HL-60 (cell line): ENCODE data around the gene C19orf73.

Source experiments
- DNase-seq, 2 experiments: peaks; one replicate each; pipeline ENCODE4 v3.0.0-alpha.2; 2010 to 2020; ENCODE audit warnings: low read depth in 1 of 2, low spot score in 1 of 2
- H3K27ac ChIP-seq: fragments of 250-450 bp; sonication (Bioruptor Pico); replicated peaks from 2 replicates; pipeline ENCODE4 v1.5.1; 2020; ENCODE audit warnings: mild to moderate bottlenecking, moderate library complexity
- H3K27me3 ChIP-seq: fragments of 250-450 bp; sonication (Bioruptor Pico); 2 replicates; pipeline ENCODE4 v1.5.1; 2021; ENCODE audit warnings: mild to moderate bottlenecking, moderate library complexity; ENCODE audit not compliant: insufficient read depth, poor library complexity, severe bottlenecking
- H3K4me3 ChIP-seq: replicated peaks from 2 replicates; pipeline ENCODE4 v1.5.1; 2011; ENCODE audit warnings: mild to moderate bottlenecking, control low read depth, low read length; ENCODE audit not compliant: insufficient read depth
- GABPA ChIP-seq: IDR thresholded peaks from 2 replicates; pipeline ENCODE4 v1.6.1; 2012; ENCODE audit warnings: low read depth
- POLR2AphosphoS5 ChIP-seq: IDR thresholded peaks from 2 replicates; pipeline ENCODE4 v1.6.1; 2012; ENCODE audit warnings: low read depth
- SPI1 ChIP-seq: IDR thresholded peaks from 2 replicates; pipeline ENCODE4 v1.6.1; 2012; ENCODE audit warnings: low read depth, mild to moderate bottlenecking, borderline replicate concordance
- TF ChIP-seq, protein P1 (sequence below): IDR thresholded peaks from one replicate; pipeline ENCODE4 v1.5.1; 2011; ENCODE audit warnings: low read length, control low read depth, inconsistent platforms; ENCODE audit not compliant: insufficient read depth
- TF ChIP-seq, protein P2 (sequence below): IDR thresholded peaks from 2 replicates; pipeline ENCODE4 v1.6.1; 2012; ENCODE audit warnings: low read depth; ENCODE audit not compliant: insufficient replicate concordance

Gene C19orf73

DNA sequence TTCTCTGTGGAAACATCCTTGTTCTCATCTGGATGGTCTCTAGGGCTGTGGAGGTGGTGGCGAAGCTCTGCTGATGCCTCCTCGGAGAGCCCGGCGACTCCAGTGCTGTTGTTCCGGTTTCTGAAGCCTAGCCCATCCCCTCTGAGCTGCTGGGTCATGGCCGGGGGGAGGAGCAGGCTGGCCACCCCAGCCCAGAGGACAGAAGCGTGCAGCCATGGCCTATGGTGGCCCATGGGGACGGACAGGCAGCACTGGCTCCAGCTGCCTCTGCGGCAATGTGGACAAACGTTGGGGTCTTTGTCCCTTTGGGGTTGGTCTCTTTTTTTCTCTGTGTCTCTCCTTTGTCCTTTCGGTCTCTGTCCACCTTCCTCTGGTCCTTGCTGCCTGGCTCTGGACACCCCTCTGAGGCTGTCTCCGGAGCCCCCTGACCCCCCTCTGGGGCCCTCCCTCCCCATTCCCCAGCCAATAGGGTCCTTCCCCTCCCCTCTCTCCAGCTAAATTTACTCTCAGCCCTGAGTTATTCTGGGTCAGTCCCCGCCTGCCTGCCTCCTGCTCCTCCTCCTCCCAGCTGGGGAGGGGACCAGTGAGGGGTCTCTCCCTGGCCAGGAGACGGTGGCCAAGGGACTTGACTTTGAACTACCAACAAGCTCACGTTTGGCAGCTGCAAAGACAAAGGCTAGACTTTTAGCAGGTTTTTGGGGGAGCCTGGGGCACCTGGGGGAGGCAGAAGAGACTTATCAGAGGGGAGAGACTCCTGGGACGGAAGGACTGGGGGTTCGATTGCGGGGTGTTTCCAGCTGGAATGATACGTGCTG, 36.3 kb upstream of the C19orf73 start, which contains the start of gene HRC:
Gene HRC, minus strand, starts transcription at position 392 of the 815 bp plus-strand sequence. Its CDS starts 159 bp downstream, at position 233.
- H3K27me3 ChIP-seq, result peaks cover 31% of the 10 kb centered on the region
- no peak for DNase-seq
- no peak within 1 kb of the TSS for H3K27ac ChIP-seq
- no peak within 1 kb of the TSS for H3K4me3 ChIP-seq
- TF ChIP-seq, protein P1, sequence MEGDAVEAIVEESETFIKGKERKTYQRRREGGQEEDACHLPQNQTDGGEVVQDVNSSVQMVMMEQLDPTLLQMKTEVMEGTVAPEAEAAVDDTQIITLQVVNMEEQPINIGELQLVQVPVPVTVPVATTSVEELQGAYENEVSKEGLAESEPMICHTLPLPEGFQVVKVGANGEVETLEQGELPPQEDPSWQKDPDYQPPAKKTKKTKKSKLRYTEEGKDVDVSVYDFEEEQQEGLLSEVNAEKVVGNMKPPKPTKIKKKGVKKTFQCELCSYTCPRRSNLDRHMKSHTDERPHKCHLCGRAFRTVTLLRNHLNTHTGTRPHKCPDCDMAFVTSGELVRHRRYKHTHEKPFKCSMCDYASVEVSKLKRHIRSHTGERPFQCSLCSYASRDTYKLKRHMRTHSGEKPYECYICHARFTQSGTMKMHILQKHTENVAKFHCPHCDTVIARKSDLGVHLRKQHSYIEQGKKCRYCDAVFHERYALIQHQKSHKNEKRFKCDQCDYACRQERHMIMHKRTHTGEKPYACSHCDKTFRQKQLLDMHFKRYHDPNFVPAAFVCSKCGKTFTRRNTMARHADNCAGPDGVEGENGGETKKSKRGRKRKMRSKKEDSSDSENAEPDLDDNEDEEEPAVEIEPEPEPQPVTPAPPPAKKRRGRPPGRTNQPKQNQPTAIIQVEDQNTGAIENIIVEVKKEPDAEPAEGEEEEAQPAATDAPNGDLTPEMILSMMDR, result no peak
- TF ChIP-seq SPI1, result no peak
- TF ChIP-seq POLR2AphosphoS5, result no peak
- TF ChIP-seq, protein P2, sequence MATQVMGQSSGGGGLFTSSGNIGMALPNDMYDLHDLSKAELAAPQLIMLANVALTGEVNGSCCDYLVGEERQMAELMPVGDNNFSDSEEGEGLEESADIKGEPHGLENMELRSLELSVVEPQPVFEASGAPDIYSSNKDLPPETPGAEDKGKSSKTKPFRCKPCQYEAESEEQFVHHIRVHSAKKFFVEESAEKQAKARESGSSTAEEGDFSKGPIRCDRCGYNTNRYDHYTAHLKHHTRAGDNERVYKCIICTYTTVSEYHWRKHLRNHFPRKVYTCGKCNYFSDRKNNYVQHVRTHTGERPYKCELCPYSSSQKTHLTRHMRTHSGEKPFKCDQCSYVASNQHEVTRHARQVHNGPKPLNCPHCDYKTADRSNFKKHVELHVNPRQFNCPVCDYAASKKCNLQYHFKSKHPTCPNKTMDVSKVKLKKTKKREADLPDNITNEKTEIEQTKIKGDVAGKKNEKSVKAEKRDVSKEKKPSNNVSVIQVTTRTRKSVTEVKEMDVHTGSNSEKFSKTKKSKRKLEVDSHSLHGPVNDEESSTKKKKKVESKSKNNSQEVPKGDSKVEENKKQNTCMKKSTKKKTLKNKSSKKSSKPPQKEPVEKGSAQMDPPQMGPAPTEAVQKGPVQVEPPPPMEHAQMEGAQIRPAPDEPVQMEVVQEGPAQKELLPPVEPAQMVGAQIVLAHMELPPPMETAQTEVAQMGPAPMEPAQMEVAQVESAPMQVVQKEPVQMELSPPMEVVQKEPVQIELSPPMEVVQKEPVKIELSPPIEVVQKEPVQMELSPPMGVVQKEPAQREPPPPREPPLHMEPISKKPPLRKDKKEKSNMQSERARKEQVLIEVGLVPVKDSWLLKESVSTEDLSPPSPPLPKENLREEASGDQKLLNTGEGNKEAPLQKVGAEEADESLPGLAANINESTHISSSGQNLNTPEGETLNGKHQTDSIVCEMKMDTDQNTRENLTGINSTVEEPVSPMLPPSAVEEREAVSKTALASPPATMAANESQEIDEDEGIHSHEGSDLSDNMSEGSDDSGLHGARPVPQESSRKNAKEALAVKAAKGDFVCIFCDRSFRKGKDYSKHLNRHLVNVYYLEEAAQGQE, result no peak
- TF ChIP-seq GABPA, result no peak

DNA sequence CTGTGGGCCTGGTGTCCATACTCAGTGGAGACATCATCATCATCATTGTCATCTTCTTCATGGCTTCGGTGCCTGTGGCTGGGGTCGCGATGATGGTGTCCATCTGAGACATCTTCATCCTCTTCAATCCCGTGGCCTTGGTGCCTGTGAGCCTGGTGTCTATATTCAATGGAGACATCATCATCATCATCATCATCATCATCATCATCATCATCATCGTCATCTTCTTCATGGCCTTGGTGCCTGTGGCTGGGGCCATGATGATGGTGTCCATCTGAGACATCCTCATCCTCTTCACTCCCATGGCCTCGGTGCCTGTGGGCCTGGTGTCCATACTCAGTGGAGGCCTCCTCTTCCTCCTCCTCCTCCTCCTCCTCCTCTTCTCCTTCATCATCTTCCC, 35.3 kb upstream of the C19orf73 start:
- H3K27me3 ChIP-seq, result peaks cover 39% of the 10 kb centered on the region
- DNase-seq, result no peak
- TF ChIP-seq POLR2AphosphoS5, result no peak
- no peak for TF ChIP-seq GABPA
- TF ChIP-seq, protein P1, result no peak
- TF ChIP-seq, protein P2, result no peak
- TF ChIP-seq SPI1, result no peak
- H3K4me3 ChIP-seq, result no peak overlapping the region
- H3K27ac ChIP-seq, result no peak overlapping the region

DNA sequence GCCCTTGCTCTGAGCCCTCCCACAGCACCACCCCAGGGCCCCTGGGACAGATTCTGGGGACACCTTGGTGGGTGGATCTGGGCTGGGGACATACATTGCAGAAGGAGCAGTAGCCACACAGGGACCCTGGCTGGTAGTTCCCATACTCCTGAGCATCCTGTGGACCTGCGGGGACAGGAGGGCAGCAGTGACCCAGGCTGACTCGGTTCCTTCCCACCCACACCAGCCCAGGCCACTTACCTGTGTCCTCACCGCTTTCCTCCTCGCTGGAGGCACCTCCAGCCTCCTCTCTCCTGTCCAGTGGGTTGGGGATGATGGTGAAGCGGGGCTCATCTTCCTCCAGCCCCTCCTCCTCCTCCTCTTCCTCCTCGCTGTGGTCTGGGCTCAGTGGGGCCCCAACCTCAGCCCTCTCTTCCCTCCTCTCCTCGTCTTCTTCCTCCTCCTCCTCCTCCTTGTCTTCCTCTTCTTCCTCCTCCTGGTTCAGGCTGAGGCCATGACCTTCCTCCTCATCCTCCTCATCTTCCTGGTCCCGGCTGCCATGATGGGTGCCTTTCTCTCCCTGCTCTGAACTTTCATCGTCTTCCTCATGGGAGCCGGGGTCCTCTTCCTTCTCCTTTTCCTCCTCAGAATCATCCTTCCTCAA, 34.3 kb upstream of the C19orf73 start:
- peaks cover 45% of the 10 kb centered on the region for H3K27me3 ChIP-seq
- H3K4me3 ChIP-seq, result no peak overlapping the region
- H3K27ac ChIP-seq, result no peak overlapping the region
- DNase-seq, result no peak
- no peak for TF ChIP-seq POLR2AphosphoS5

DNA sequence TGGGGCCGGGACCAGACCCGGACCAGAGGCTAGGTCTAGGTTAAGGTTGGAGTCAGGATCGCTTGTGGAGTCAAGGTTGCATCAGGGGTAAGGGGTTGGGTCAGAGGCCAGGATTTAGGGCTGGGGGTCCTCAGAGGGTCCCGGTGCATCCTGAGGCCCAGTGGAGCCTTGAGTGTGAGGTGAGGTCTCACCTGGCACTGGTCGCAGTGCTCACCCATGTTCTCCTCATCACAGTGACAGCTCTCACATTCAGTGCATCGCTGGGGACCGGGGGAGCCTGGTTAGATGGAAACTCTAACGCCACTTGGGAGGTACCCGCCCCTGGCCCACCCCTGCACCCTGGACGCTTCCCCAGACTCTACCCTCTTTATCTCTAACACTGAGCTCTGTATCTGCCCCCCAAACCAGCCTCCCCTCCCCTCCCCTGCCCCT, 33.2 kb upstream of the C19orf73 start:
- H3K4me3 ChIP-seq, result no peak overlapping the region
- TF ChIP-seq GABPA, result no peak
- TF ChIP-seq, protein P2, result no peak
- TF ChIP-seq, protein P1, result no peak
- TF ChIP-seq SPI1, result no peak
- TF ChIP-seq POLR2AphosphoS5, result no peak

More for the DNA sequence above, 33.2 kb upstream of the C19orf73 start:
- Histone ChIP-seq H3K27me3 (peaks cover 37% of the 10 kb centered on the region), H3K27ac (no peak overlapping the region)
- no peak for DNase-seq
